ENCODE results near the gene NUP160. TPM values are rescaled to one million over a fixed set of nuclear protein-coding genes. Genes with fewer than 3 reads are reported as not detected.

Gene NUP160
- total RNA-seq, 3 donors from 2014 or later (not counting 1 experiment from before 2014, with no cell fraction given), result 36.6 to 53.3 (median 43.5) TPM

GRCh38 chr11:47786373-47786772 is 61.8 kb downstream of the NUP160 start:
- H3K27me3 ChIP-seq (ENCODE audit: control insufficient read depth, insufficient read depth, low read length), result no peaks in the 10 kb centered on the region
- no peaks in the 10 kb centered on the region for H3K9me3 Mint-ChIP-seq
- no peaks in the 10 kb centered on the region for H3K9me3 ChIP-seq (ENCODE audit: control insufficient read depth, insufficient read depth, low read length)
- H3K27ac Mint-ChIP-seq, result no peak overlapping the region
- H3K27ac ChIP-seq (ENCODE audit: low read length), result no peak overlapping the region
- no peak for TF ChIP-seq CTCF (IDR thresholded peaks at IDR 0.05)
- H3K4me3 ChIP-seq (ENCODE audit: low read length), result no peak overlapping the region
- intact Hi-C loops (cut with micrococcal nuclease), result no loop called here
- H3K4me1 Mint-ChIP-seq, result peaks cover 4 to 5% of the 10 kb centered on the region in 2 donors
- no peak overlapping the region for H3K4me3 Mint-ChIP-seq
- no peaks in the 10 kb centered on the region for H3K27me3 Mint-ChIP-seq (ENCODE audit: low read depth in 2 of 2)
- peaks cover 15% of the 10 kb centered on the region for H3K36me3 Mint-ChIP-seq
- no peak for ATAC-seq
- no peak for DNase-seq
- WGBS (ENCODE audit: insufficient coverage), result 91% methylated on average over 2 of the region's 2 CpGs
- peaks cover 4% of the 10 kb centered on the region for H3K4me1 ChIP-seq (ENCODE audit: control insufficient read depth, insufficient read depth, low read length)
- peaks cover 71% of the 10 kb centered on the region for H3K36me3 ChIP-seq (ENCODE audit: control insufficient read depth, insufficient read depth, low read length)

- Mint-ChIP-seq H3K27me3 (ENCODE audit: low read depth in 2 of 2) (no peaks in the 10 kb centered on the region), H3K4me1 (peaks cover 4 to 5% of the 10 kb centered on the region in 2 donors), H3K27ac (no peak overlapping the region), H3K9me3 (no peaks in the 10 kb centered on the region), H3K36me3 (peaks cover 15% of the 10 kb centered on the region), H3K4me3 (no peak overlapping the region)
- Histone ChIP-seq H3K4me3 (ENCODE audit: low read length) (no peak overlapping the region), H3K27me3 (ENCODE audit: control insufficient read depth, insufficient read depth, low read length) (no peaks in the 10 kb centered on the region), H3K4me1 (ENCODE audit: control insufficient read depth, insufficient read depth, low read length) (peaks cover 4% of the 10 kb centered on the region), H3K36me3 (ENCODE audit: control insufficient read depth, insufficient read depth, low read length) (peaks cover 68% of the 10 kb centered on the region), H3K27ac (ENCODE audit: low read length) (no peak overlapping the region), H3K9me3 (ENCODE audit: control insufficient read depth, insufficient read depth, low read length) (no peaks in the 10 kb centered on the region)
- no peak for ATAC-seq
- no peak for DNase-seq
- 98% methylated on average over 4 of the region's 4 CpGs for WGBS (ENCODE audit: insufficient coverage)
- intact Hi-C loops (cut with micrococcal nuclease), result no loop called here
- no peak for TF ChIP-seq CTCF (IDR thresholded peaks at IDR 0.05)
These were observed 63.3 kb downstream of the NUP160 start for GRCh38 chr11:47784785-47785381.

GRCh38 chr11:47783087-47783610 is 65.0 kb downstream of the NUP160 start:
- WGBS (ENCODE audit: insufficient coverage), result 94% methylated on average over 2 of the region's 2 CpGs
- H3K27ac Mint-ChIP-seq, result no peak overlapping the region
- no peaks in the 10 kb centered on the region for H3K9me3 Mint-ChIP-seq
- intact Hi-C loops (cut with micrococcal nuclease), result no loop called here
- H3K36me3 Mint-ChIP-seq, result peaks cover 23% of the 10 kb centered on the region
- no peak overlapping the region for H3K4me3 Mint-ChIP-seq
- H3K4me3 ChIP-seq (ENCODE audit: low read length), result no peak overlapping the region
- no peak overlapping the region for H3K27ac ChIP-seq (ENCODE audit: low read length)
- DNase-seq (no peak), ATAC-seq (no peak)
- no peaks in the 10 kb centered on the region for H3K27me3 Mint-ChIP-seq (ENCODE audit: low read depth in 2 of 2)
- no peaks in the 10 kb centered on the region for H3K9me3 ChIP-seq (ENCODE audit: control insufficient read depth, insufficient read depth, low read length)
- H3K27me3 ChIP-seq (ENCODE audit: control insufficient read depth, insufficient read depth, low read length), result no peaks in the 10 kb centered on the region
- H3K4me1 Mint-ChIP-seq, result peaks cover under 1 to 1% of the 10 kb centered on the region in 2 donors
- no peak for TF ChIP-seq CTCF (IDR thresholded peaks at IDR 0.05)
- peaks cover 74% of the 10 kb centered on the region for H3K36me3 ChIP-seq (ENCODE audit: control insufficient read depth, insufficient read depth, low read length)
- peaks cover under 1% of the 10 kb centered on the region for H3K4me1 ChIP-seq (ENCODE audit: control insufficient read depth, insufficient read depth, low read length)

Measured in natural killer cell (primary cell).